Fibroblast of skin of right quadriceps (primary cell): Measurements from ENCODE around the gene CCDC60.
"Not testable (repeated sequence)": the region's sequence is repeated elsewhere in the genome, so short reads cannot be mapped to it uniquely, and the experiment has no call there.

ENCODE experiments used
- DNase-seq: peaks from one replicate; pipeline ENCODE4 v3.0.0-alpha.2; 2013

CCDC60 gene

GRCh38 chr12:119340578-119340977 is 6.0 kb downstream of the CCDC60 start:
- DNase-seq: no peak

- no peak for DNase-seq
Observed at GRCh38 chr12:119341020-119341419, 6.5 kb downstream of the CCDC60 start.

DNA sequence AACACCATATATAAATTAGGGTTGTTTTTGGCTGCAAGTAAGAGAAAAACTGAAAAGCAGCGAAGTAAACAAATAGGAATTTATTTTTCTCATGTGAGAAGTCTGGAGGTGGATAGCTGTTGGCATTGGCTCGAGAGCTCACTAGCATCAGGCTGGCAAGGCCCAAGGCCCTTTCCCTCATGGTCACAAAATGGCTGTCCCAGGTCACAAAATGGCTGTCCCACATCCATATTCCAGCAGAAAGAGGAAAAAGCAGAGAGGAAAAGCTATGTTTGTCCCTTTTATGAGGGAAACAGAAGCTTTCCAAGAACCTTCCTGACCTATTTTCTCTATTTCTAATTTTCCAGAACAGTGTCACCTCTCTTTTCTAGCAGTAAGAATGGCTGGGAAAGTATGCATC is 7.5 kb downstream of the CCDC60 start:
- DNase-seq: no peak

- DNase-seq: no peak
Observed at GRCh38 chr12:119343130-119343529, 8.6 kb downstream of the CCDC60 start.

DNA sequence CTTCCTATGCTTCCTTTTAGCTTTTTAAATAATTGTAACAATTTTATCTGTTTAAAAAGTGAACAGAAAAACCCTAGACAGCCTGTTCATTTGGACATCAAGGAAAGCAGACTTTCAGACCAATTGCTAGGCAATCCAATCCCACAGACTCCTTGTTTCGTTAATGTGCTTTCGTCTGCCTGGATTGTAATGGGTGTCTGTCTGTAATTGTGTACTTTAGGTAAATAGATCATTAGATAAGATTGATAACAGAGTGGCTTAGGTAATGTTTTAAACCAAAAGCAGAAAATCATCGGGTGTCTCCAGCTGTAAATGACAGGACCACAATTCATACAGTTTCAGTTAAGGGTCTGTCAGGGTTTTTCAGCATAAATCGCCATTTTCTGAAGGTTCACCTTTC is 19.6 kb downstream of the CCDC60 start:
- DNase-seq: no peak

GRCh38 chr12:119360366-119360765 is 25.8 kb downstream of the CCDC60 start:
- not testable (repeated sequence) for DNase-seq

DNA sequence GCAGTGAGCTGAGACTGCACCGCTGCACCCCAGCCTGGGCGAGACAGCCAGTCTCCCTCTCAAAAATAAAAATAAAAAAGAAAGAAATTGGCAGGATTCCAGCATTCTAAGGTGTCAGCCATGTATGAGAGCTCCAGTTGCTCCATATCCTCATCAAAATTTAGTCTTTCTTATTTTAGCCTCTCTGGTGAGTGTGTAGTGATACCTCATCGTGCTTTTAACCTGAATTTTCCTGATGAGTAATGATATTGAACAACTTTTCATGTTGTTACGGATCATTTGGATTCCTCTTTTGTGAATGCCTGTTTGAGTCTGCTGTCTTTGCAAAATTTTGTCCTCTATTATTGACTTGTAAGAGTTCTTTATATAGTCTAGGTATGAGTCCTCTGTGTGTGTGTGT is 28.5 kb downstream of the CCDC60 start:
- DNase-seq: no peak

DNA sequence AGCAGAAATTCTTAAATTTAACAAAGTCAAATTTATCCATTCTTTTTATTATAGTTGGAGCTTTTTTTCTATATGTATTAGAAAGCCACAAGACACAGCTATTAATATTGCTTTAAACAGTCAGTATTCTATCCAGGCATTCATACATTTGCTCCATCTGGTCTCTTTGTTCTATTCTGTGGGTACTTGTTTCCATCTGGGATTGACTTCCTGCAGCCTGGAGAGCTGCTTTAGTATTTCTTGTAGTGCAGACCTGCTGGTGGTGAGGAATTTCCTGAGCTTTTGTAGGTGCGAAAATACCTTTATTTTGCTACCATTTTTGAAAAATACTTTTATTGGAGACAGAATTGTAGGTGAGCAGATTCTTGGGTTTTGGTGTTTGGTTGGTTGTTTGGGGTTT is 29.0 kb downstream of the CCDC60 start:
- DNase-seq: no peak

- DNase-seq: no peak
Observed at GRCh38 chr12:119365451-119365850, 30.9 kb downstream of the CCDC60 start.

DNA sequence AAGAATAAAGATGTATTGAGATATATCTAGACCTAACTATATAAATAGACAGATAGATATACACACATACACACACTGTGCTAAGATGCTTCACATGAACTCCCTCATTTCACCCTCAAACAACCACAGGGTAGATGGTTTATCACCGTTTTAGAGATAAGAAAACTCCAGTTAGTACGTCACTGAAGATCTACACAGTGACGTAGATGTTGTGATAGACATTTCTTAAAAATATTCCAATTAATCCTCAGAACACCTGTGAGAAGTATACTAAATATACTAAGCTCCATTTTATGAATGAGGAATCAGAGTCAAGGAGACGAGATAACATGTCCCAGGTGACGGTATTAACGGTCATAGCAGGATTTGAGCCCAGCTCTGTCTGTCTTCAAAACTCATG is 31.5 kb downstream of the CCDC60 start:
- no peak for DNase-seq

- DNase-seq: no peak
Observed at GRCh38 chr12:119369161-119369560, 34.6 kb downstream of the CCDC60 start.

- DNase-seq: no peak
Observed at GRCh38 chr12:119369907-119370546, 35.5 kb downstream of the CCDC60 start.

GRCh38 chr12:119372540-119372939 is 38.0 kb downstream of the CCDC60 start:
- DNase-seq: no peak

- no peak for DNase-seq
Observed at GRCh38 chr12:119373001-119373400, 38.5 kb downstream of the CCDC60 start.

- no peak for DNase-seq
Observed at GRCh38 chr12:119373666-119374065, 39.1 kb downstream of the CCDC60 start.

DNA sequence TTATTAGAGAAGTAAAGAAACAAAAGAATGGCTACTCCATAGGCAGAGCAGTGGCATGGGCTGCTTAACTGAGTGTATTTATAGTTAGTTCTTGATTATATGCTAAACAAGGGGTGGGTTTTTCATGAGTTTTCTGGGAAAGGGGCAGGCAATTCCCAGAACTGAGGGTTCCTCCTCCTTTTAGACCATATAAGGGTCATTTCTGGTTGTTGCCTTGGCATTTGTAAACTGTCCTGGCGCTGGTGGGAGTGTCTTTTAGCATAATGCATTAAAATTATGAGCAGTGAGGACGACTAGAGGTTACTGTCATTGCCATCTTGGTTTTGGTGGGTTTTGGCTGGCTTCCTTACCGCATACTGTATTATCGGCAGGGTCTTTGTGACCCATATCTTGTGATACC is 40.1 kb downstream of the CCDC60 start:
- no peak for DNase-seq

DNA sequence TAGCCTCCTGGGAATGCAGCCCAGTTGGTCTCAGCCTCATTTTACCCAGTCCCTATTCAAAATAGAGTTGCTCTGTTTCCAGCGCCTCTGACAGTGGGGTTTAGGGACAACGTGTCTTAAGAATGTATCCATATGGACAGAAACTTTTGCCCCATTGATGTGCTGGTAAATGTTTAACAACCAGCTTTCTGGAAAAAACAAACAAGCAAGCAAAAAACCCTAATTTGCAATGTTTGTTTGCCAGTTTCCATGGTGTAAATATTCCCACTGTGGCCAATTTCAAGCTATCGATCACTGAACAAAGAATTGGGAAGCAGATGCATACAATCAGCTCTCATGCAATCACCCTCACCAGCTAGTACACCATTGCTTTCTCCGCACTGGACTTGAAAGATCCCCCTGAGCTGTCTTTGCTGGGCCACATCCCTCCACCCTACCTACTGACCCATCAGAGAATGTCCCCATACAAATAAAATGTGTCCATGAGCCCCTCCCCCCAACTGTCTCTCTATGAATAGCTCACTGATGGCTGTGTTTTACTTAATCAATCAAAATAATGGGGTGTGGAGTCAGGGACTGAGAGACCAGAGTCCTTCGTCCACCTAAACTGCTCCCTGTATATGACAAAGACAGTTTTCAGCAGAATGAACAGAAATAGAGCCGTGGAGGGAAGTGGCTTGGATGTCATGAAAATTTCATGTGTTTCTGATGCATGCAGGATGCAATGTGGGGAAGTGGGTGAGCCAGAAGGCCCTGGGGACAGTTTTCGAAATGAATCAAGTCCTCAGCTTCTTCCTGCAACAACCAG is 40.8 kb downstream of the CCDC60 start:
- no peak for DNase-seq

DNA sequence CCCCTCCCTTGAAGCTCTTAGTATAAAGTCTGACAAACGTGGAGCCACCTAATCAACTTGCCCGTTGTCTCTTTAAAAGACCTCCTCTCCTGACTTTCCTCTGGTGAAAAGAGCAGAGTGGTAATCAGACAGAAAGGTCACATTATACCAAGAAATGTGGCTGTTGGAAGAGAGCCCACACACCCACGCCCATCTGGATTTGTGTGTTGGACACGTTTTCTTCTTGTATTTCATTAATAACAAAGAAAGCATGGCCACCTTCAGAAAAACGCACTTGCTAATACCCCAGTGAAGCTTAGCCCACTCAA is 41.3 kb downstream of the CCDC60 start:
- DNase-seq: no peak

DNA sequence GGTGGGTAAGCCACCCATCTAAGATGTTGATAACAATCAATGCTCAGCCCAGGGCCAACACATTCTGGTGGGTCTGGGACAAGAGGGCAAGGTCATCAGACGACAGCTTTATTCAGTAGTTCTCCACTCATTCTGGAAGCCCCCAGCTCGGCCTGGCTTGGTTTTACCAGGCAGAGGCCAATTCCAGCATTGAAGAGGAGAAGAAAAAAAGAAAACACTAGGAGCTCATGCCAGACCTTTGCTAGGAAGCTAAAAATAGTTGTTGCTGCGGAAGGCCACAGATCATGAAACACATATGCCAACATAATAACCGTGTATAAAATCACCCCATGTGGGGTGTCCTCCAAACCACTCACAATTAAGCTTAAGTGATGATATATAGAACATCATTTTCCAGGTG is 44.4 kb downstream of the CCDC60 start:
- DNase-seq: no peak

DNA sequence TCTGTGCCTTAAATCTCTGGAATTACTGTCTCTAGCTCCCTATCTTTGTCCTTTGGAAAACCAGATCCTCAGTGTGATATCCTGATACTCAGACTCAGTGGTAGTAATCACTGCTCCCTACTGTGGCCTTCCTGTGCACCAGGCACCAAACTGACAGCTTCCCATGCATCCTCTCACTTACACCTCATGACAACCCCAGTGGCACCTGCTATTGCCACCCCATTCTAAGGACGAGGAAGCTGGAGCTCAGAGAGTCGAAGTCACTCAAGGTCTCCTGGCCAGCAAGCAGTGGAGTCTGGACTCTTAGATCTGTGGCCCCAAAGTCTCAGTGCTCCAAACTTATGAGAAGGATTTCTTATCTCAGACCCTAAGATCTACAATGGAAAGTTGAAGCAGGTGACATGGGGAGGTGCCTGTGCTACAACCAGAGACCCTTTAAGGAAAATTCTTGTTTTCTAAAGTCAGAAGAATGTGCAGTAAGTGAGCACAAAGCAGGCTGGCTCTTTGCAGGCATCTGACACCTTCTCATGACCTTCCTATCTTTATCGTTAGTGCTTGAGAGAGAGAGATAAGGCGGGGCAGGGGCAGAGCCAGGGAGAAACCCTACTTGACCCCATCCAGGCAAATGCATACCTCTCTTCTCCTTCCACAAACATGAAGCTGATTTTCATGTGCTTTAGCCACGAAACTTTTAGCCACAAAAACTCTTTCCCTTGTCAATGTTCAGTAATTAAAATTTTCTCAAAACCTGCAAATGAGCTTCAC is 47.1 kb downstream of the CCDC60 start:
- DNase-seq: no peak

- no peak for DNase-seq
Observed at GRCh38 chr12:119383206-119383605, 48.7 kb downstream of the CCDC60 start.

DNA sequence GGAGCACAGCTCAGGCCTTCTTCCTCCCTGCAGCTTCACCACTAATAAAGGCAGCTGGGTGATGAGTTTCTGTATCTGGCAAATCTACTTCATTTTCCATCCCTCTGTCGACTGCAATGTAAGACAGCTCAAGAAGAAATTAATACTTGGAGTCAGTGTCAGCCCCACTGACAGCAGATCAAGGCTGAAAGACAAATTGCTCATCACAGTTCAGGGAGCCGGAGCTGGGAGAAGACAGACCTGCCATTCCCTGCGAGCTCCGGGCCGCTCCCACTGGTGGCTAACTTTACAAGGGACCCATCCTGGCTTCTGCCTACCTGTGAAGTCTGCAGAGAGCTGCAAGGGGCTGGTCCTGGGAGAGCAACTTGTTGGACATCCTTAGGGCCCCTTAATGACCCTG is 49.8 kb downstream of the CCDC60 start:
- no peak for DNase-seq

DNA sequence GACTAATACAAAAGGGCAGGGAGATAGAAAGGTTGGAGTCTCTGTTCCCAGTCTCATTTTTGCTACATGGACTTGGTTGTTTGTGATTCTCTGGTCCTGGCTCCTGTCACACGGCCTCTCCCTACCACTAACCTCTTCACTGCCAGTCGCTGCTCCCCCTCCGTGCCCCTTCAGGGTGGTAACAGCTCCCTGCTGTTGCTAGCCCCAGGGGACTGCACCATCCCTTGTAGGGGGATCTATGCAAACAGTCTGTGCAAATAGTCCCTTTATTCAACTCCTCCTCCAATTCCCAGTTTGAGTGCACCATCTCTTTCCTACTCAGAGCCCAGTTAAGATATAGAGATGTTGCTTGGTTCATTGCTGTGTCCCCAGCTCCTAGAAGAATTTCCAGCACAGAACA is 51.1 kb downstream of the CCDC60 start:
- no peak for DNase-seq

DNA sequence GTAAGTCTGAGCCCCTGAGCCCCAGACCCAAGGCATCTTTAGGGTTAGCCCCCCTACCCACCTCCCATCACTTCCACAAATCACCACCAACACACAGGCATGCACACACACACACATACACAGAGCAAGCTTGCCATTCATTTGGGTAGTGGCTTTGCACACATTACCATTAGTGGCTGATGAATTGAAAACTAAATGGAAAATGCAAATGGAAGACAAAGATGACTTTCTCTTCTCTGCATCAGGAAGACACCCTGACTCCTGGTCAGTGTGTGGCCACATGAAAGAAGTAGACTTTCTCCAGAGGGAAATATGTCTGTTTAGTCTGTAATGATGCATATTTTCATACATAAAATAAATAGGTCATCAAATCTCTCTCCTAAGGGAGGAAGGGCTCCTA is 55.2 kb downstream of the CCDC60 start:
- no peak for DNase-seq
